AG09309 (cell line): ENCODE measurements around the gene CDA.

ENCODE experiments used
- DNase-seq: peaks from one replicate; pipeline ENCODE4 v3.0.0-alpha.2; 2010; ENCODE audit warnings: low read depth
- H3K4me3 ChIP-seq: 2 replicates; pipeline ENCODE4 v1.5.1; 2011; ENCODE audit warnings: mild to moderate bottlenecking, low read depth, low read length, moderate library complexity; ENCODE audit not compliant: control insufficient read depth
- TF ChIP-seq, protein P1 (sequence below): IDR thresholded peaks from 2 replicates; pipeline ENCODE4 v1.5.1; 2011; ENCODE audit warnings: mild to moderate bottlenecking, low read depth, low read length, inconsistent platforms; ENCODE audit not compliant: insufficient read depth, control insufficient read depth; ENCODE audit errors: missing control alignments

Gene CDA

DNA sequence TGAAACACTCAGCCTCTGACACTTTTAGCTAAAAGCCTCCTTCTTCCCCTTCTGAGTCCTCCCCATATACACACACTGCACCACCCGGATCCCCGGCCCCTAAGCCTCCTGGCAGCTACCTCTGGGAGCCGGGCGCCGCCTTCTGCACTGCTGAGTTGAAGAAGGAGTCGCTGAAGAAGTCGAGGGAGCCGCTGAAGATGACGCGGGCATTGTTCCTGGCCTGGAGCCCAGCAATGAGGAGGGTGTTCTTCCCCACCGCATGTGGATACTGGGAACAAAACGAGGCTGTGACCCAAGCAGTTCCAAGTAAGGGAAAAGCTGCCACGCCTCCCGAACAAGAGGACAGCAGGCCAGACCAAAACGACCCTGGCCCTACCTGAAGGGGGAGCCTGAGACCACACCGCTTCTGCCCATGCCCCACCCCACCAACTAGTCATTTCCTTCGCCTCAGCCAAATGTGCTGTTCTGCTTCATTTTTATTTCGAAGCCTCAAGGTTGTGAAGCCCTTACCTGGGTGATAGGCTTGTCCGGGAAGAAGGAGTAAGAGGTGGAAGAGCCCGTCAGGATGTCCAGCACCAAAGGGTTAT is 65.3 kb downstream of the CDA start:
- no peak overlapping the region for H3K4me3 ChIP-seq
- TF ChIP-seq, protein P1, sequence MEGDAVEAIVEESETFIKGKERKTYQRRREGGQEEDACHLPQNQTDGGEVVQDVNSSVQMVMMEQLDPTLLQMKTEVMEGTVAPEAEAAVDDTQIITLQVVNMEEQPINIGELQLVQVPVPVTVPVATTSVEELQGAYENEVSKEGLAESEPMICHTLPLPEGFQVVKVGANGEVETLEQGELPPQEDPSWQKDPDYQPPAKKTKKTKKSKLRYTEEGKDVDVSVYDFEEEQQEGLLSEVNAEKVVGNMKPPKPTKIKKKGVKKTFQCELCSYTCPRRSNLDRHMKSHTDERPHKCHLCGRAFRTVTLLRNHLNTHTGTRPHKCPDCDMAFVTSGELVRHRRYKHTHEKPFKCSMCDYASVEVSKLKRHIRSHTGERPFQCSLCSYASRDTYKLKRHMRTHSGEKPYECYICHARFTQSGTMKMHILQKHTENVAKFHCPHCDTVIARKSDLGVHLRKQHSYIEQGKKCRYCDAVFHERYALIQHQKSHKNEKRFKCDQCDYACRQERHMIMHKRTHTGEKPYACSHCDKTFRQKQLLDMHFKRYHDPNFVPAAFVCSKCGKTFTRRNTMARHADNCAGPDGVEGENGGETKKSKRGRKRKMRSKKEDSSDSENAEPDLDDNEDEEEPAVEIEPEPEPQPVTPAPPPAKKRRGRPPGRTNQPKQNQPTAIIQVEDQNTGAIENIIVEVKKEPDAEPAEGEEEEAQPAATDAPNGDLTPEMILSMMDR: no peak
- no peak for DNase-seq

DNA sequence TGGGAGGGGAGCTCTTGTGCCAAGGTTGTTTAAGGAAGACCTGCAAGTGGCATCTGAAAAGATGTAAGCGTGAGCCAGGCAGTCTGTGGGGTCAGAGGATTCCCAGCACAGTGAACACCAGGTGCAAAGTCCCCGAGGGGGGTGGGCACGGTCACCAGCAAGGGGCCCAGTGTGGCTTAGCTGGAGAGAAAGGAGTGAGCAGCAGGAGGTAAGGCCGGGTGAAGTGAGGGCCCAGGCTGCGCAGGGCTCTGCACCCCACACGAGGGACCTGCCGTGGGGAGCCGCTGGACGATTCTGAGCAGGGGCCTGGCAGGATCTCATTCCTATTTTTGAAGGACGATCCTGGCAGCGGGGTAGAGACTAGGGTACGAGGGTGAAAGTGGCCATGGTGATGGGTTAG is 68.1 kb downstream of the CDA start:
- H3K4me3 ChIP-seq: no peak overlapping the region
- TF ChIP-seq, protein P1: no peak
- no peak for DNase-seq

DNA sequence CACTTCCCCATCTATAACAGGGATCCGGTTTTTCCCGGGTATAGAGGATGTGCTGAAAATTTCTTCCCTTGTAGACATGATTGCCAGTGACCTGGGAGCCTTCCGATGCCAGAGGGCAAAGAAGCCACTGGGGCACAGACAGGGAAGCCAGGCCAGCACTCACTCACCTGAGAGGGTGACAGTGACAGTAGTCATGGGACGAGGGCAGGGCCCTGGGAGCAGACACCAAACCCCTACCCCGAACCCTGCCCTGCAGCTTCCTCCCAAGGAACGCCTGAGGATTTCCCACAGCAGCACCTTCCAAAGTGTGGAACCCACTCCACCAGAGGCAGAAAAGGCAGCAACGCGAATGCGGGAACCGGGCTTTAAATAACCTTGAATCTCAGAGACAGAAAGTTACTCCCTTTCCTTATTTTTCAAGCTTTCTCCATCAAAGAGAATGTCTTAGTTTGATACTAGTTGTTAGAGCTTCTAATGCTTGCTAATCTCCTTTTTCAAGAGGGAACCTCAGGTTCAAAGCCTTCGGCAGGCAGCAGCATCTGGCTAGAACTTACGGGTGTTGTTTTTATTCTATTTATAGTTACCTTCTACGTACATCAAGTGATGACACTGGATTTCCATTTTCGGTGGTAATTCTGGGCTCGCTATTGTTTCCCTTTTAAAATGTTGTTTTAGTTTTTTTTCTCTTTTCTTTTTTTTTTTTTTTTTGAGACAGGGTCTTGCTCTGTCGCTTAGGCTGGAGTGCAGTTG is 69.4 kb downstream of the CDA start:
- DNase-seq: no peak
- H3K4me3 ChIP-seq: no peak overlapping the region
- TF ChIP-seq, protein P1: no peak

DNA sequence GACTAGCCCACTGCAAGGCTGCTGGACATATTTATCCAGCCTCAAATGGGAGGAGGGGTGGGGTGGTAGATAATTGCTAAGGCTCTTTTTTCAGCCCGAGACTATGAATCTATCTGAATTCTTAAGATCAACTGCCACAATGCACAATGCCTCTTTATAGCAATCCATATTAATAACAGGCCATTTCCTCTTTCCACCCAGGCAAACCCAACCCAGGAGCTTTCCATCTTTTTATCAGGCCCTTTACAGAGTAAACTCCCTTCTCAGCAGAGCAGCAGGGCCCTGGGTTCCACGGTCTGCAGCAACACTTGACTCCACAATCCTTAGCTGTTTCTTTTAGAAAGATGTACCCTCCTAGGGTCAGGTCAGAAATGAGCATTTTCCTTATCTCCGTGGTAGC is 71.5 kb downstream of the CDA start:
- H3K4me3 ChIP-seq: peak overlapping the region; percentile 91
- TF ChIP-seq, protein P1: no peak
- no peak for DNase-seq

DNA sequence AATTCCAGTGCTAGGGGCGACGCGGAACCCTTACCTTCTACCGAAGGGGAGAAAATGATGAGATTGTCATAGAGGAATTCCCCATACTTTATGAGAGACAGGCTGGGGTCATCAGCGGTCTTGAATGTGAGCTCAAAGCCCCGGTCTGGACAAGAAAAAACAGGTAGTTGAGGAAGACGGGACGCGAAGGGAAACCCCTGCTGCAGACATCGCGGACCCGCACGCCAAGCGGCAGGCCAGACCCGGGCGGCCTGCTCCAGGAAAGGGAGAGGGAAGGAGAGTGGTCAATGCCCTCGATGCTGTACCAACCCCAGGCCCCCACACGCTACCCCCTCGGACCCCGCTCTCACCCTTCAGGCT is 71.9 kb downstream of the CDA start:
- DNase-seq: no peak
- TF ChIP-seq, protein P1: no peak
- H3K4me3 ChIP-seq: peak overlapping the region; percentile 91

DNA sequence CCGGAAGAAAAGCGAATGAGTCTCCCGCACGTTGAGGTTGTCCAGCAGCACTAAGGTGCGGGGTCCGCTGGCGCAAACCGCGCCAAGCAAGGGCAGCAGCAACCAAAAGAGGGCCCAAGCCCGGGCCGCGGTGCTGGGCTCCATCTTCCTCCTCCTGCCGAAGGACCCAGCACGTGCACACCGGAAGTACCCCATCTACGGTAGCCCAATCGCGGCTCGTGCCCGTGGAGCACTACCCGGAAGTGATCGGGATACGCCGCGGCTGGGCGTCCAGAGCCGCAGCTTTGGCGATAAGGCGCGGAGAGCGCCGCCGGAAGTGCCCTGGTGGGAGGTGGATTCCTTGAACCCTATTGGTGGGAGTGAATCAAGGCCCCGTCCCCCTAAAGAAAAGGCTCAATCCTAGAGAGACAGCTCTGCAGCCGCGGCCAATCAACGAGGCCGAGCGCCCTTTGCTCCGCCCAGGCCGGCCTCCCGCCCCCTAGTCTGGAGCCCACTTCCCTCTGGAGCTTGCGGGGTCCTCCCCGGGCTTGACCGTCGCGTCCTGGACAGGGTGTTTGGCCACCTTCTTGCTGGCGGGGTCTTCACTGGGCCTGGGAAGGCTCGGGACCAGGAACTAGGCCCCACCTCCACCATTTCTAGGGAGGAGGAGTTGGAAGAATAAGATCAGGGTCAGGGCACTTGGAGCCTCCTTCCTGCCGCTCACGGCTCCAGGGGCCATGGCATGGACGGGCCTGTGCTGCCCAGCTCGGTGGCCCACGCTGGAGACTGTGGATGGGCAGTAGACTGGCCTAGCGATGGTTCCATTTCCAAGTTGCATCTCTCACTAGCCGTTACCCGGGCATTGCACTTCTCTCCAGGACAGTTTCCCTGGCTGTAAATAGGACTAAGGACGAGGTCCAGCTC is 72.6 kb downstream of the CDA start, which contains the start of gene DDOST:
TSS of gene DDOST (minus strand) at position 163 of the 903 bp plus-strand sequence. CDS start at position 144, 19 bp downstream.
- peak; percentile 87 for DNase-seq

More for the DNA sequence above, 72.6 kb downstream of the CDA start, which contains the start of gene DDOST:
- peak within 1 kb of the TSS; percentile 91 for H3K4me3 ChIP-seq
- TF ChIP-seq, protein P1: peak; percentile 48
